ENCODE results near the gene JCAD.

- TF ChIP-seq CTCF (IDR thresholded peaks at IDR 0.05) = no peak
- TF ChIP-seq POLR2AphosphoS5 (IDR thresholded peaks at IDR 0.05) = no peak
Measured at GRCh38 chr10:29968585-29968984, 90.8 kb downstream of the JCAD start.

Data from prostate gland (tissue), 2 donors.